ENCODE data around the gene LRPPRC. TPM values are rescaled to one million over a fixed set of nuclear protein-coding genes. Genes with fewer than 3 reads are reported as not detected.

The LRPPRC gene
- total and polyA plus RNA-seq, 2 donors from 2014 or later, result 66.2 to 71.3 TPM

DNA sequence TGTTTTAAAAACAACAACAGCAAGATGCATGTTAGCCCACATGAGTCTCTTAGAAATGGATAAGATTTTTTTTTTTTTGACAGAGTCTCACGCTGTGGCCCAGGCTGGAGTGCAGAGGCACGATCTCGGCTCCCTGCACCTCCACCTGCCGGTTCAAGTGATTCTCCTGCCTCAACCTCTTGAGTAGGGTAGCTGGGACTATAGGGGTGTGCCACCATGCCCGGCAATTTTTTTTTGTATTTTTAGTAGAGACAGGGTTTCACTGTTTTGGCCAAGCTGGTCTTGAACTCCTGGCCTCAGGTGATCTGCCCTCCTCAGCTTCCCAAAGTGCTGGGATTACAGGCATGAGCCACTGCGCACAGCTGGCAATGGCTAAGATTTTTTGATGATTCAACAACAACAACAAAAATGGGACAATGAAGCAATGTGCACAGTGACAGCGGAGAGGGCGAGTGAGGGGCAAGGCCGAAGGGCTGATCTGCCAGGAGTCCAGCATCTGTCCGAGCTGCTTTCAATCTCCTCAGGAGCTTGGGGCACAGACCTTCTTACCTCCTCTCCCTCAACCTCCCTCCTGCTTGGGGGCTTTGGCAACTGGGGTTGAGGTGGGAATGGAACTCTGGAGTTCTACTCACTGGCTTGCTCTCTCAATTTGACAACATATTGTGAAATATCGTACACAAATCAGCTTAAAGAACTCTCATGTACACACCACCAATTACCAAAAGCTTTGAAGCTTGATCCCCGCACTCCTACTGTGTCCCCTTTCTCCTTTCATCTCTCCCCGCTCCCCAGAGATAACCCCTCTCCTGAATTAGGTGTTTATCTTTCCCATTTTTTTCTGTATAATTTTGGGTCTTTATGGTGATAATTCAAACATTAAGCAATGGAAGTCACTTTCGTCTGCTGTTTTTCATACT lies 153.6 kb downstream of the LRPPRC start:
- no peaks in the 10 kb centered on the region for H3K36me3 ChIP-seq (ENCODE audit: control insufficient read depth in 2 of 3, insufficient read depth in 3 of 3, low read length in 3 of 3)

DNA sequence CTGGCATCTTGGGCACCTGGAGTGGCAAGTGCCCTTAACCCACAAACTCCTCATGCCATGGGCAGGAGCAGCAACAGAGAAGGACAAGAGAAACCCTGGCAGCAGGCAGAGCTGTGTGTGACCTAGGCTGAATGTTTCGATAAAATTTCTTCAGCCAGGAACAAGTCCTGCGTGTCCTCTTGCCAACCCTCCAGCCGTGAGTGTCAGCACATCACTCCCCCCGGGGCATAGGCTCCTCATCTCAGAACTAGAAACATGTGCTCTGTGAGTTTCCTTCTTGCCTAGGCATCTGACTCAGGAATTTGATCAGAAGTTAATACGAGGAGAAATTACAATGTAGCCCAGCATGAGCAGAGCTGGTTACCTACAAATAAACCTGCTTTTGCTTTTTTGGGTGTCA lies 154.8 kb downstream of the LRPPRC start:
- DNase-seq, result no peak
- Histone ChIP-seq H3K9ac (ENCODE audit: low read length in 3 of 3) (no peak overlapping the region), H3K4me3 (ENCODE audit: low read length in 3 of 3) (no peak overlapping the region), H3K36me3 (ENCODE audit: control insufficient read depth in 2 of 3, insufficient read depth in 3 of 3, low read length in 3 of 3) (no peaks in the 10 kb centered on the region), H3K4me1 (ENCODE audit: control insufficient read depth in 2 of 3, insufficient read depth in 2 of 3, low read depth in 1 of 3, low read length in 3 of 3) (no peaks in the 10 kb centered on the region), H3K27ac (ENCODE audit: low read depth in 2 of 2, low read length in 2 of 2) (no peak overlapping the region), H3K27me3 (ENCODE audit: control insufficient read depth, insufficient read depth, low read length) (no peaks in the 10 kb centered on the region), H3K9me3 (ENCODE audit: control insufficient read depth in 2 of 3, insufficient read depth in 1 of 3, low read length in 3 of 3) (no peaks in the 10 kb centered on the region)
- intact Hi-C loops (cut with DNase I), result no loop called here
- FAIRE-seq, result no peak
- TF ChIP-seq, protein P1, sequence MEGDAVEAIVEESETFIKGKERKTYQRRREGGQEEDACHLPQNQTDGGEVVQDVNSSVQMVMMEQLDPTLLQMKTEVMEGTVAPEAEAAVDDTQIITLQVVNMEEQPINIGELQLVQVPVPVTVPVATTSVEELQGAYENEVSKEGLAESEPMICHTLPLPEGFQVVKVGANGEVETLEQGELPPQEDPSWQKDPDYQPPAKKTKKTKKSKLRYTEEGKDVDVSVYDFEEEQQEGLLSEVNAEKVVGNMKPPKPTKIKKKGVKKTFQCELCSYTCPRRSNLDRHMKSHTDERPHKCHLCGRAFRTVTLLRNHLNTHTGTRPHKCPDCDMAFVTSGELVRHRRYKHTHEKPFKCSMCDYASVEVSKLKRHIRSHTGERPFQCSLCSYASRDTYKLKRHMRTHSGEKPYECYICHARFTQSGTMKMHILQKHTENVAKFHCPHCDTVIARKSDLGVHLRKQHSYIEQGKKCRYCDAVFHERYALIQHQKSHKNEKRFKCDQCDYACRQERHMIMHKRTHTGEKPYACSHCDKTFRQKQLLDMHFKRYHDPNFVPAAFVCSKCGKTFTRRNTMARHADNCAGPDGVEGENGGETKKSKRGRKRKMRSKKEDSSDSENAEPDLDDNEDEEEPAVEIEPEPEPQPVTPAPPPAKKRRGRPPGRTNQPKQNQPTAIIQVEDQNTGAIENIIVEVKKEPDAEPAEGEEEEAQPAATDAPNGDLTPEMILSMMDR (IDR thresholded peaks at IDR 0.05; ENCODE audit: borderline replicate concordance, extremely low read depth, insufficient read depth), result no peak

More for the DNA sequence above, 153.6 kb downstream of the LRPPRC start:
- DNase-seq (no peak), FAIRE-seq (no peak)
- Histone ChIP-seq H3K4me1 (ENCODE audit: control insufficient read depth in 2 of 3, insufficient read depth in 2 of 3, low read depth in 1 of 3, low read length in 3 of 3) (no peaks in the 10 kb centered on the region), H3K27ac (ENCODE audit: low read depth in 2 of 2, low read length in 2 of 2) (no peak overlapping the region), H3K4me3 (ENCODE audit: low read length in 3 of 3) (no peak overlapping the region), H3K9ac (ENCODE audit: low read length in 3 of 3) (no peak overlapping the region), H3K9me3 (ENCODE audit: control insufficient read depth in 2 of 3, insufficient read depth in 1 of 3, low read length in 3 of 3) (no peaks in the 10 kb centered on the region), H3K27me3 (ENCODE audit: control insufficient read depth, insufficient read depth, low read length) (no peaks in the 10 kb centered on the region)
- TF ChIP-seq, protein P1 (IDR thresholded peaks at IDR 0.05; ENCODE audit: borderline replicate concordance, extremely low read depth, insufficient read depth), result no peak
- intact Hi-C loops (cut with DNase I), result no loop called here

GRCh38 chr2:43839776-43840564 lies 155.8 kb downstream of the LRPPRC start:
- H3K27ac ChIP-seq (ENCODE audit: low read depth in 2 of 2, low read length in 2 of 2), result no peak overlapping the region
- H3K27me3 ChIP-seq (ENCODE audit: control insufficient read depth, insufficient read depth, low read length), result no peaks in the 10 kb centered on the region
- no peaks in the 10 kb centered on the region for H3K4me1 ChIP-seq (ENCODE audit: control insufficient read depth in 2 of 3, insufficient read depth in 2 of 3, low read depth in 1 of 3, low read length in 3 of 3)
- intact Hi-C loops (cut with DNase I), result no loop called here
- H3K36me3 ChIP-seq (ENCODE audit: control insufficient read depth in 2 of 3, insufficient read depth in 3 of 3, low read length in 3 of 3), result no peaks in the 10 kb centered on the region
- TF ChIP-seq, protein P1 (IDR thresholded peaks at IDR 0.05; ENCODE audit: borderline replicate concordance, extremely low read depth, insufficient read depth), result no peak
- no peak overlapping the region for H3K4me3 ChIP-seq (ENCODE audit: low read length in 3 of 3)
- H3K9me3 ChIP-seq (ENCODE audit: control insufficient read depth in 2 of 3, insufficient read depth in 1 of 3, low read length in 3 of 3), result no peaks in the 10 kb centered on the region
- DNase-seq, result no peak
- no peak for FAIRE-seq
- H3K9ac ChIP-seq (ENCODE audit: low read length in 3 of 3), result no peak overlapping the region

Measured in kidney (tissue), 14 donors.